T-cell (primary cell): Measurements from ENCODE around the gene KIF26A. TPM values are rescaled to one million over a fixed set of nuclear protein-coding genes. Genes with fewer than 3 reads are reported as not detected.

ENCODE experiments used
- ATAC-seq, 4 experiments: fragments of 200-7000 bp in 3 of 4; fragments of 150-1000 bp in 1 of 4; cut with Tn5 transposase; replicated peaks in 1 of 4; 1 replicate in 3 of 4; 2 replicates in 1 of 4; pipeline ENCODE4 v1.10.0; 2021; ENCODE audit warnings: moderate library complexity in 3 of 4, mild to moderate bottlenecking in 2 of 4, moderate number of reproducible peaks in 1 of 4
- CTCF ChIA-PET, 2 donors: fragments of 300-600 bp; sonication (Branson Sonifier 250); formaldehyde crosslinking; loops; one replicate each; lab custom pipeline; 2022; ENCODE audit warnings: antibody characterized with exemption in 2 of 2; lab: Charles Lee
- POLR2A ChIA-PET, 2 donors: fragments of 300-600 bp; sonication (Branson Sonifier 250); formaldehyde crosslinking; loops; one replicate each; lab custom pipeline; 2022; ENCODE audit warnings: antibody characterized with exemption in 2 of 2; lab: Charles Lee
- DNase-seq, 35 experiments: peaks; one replicate each; pipeline versions ENCODE4 v3.0.0 to v3.0.0-alpha.2; 2013 to 2023
- H3K27ac ChIP-seq: one replicate; pipeline ENCODE4 v1.5.1; 2013; ENCODE audit warnings: low read length
- H3K27me3 ChIP-seq, 2 experiments: replicated peaks in 1 of 2; 1 replicate in 1 of 2; 2 replicates in 1 of 2; pipeline versions ENCODE4 v1.6.1 to v1.7.0; 2013; ENCODE audit warnings: low read length in 1 of 2, mixed read lengths in 1 of 2; ENCODE audit not compliant: control insufficient read depth in 2 of 2, insufficient read depth in 2 of 2; ENCODE audit errors: extremely low read depth in 1 of 2
- H3K36me3 ChIP-seq, 2 donors: 1 replicate in 1 of 2; 2 replicates in 1 of 2; pipeline versions ENCODE4 v1.6.1 to v1.7.0; 2013; ENCODE audit warnings: low read length in 1 of 2; ENCODE audit not compliant: control insufficient read depth in 2 of 2, insufficient read depth in 1 of 2; ENCODE audit errors: extremely low read depth in 1 of 2
- H3K4me1 ChIP-seq, 2 experiments: 1 replicate in 1 of 2; 2 replicates in 1 of 2; pipeline versions ENCODE4 v1.6.1 to v1.7.0; 2013; ENCODE audit warnings: low read length in 2 of 2, mixed read lengths in 1 of 2; ENCODE audit not compliant: insufficient read depth in 2 of 2, control insufficient read depth in 1 of 2; ENCODE audit errors: extremely low read depth in 1 of 2
- H3K4me3 ChIP-seq, 2 donors: 1 replicate in 1 of 2; 2 replicates in 1 of 2; pipeline versions ENCODE4 v1.5.1 to v1.7.0; 2013; ENCODE audit warnings: mild to moderate bottlenecking in 2 of 2, low read length in 1 of 2, moderate library complexity in 1 of 2; ENCODE audit not compliant: control insufficient read depth in 1 of 2; ENCODE audit errors: extremely low read depth in 1 of 2
- H3K9me3 ChIP-seq: 2 replicates; pipeline ENCODE4 v1.7.0; 2013
- H3K27ac Mint-ChIP-seq, 2 donors: one replicate each; pipeline ENCODE4 v1.8.0; 2020 to 2021; ENCODE audit warnings: mild to moderate bottlenecking in 2 of 2, mixed read lengths in 2 of 2
- H3K27me3 Mint-ChIP-seq, 2 donors: one replicate each; pipeline ENCODE4 v1.8.0; 2021 to 2022; ENCODE audit warnings: mixed read lengths in 2 of 2
- H3K36me3 Mint-ChIP-seq: one replicate; pipeline ENCODE4 v1.8.0; 2021; ENCODE audit warnings: mixed read lengths
- H3K4me1 Mint-ChIP-seq, 3 donors: one replicate each; pipeline ENCODE4 v1.8.0; 2020 to 2022; ENCODE audit warnings: mixed read lengths in 3 of 3, mild to moderate bottlenecking in 1 of 3
- H3K4me3 Mint-ChIP-seq, 3 donors: one replicate each; pipeline ENCODE4 v1.8.0; 2020 to 2022; ENCODE audit warnings: mild to moderate bottlenecking in 3 of 3, mixed read lengths in 3 of 3, moderate library complexity in 3 of 3
- H3K9me3 Mint-ChIP-seq, 3 donors: one replicate each; pipeline ENCODE4 v1.8.0; 2020 to 2022; ENCODE audit warnings: mixed read lengths in 3 of 3
- whole genome bisulfite sequencing: methylation state at CpG from one replicate; pipeline ENCODE4 v1.1.5; 2013; ENCODE audit warnings: missing lambda C conversion rate; ENCODE audit not compliant: insufficient coverage; 5-methylcytosine and 5-hydroxymethylcytosine counted together
- total RNA-seq, 35 experiments: library from RNA in 6 of 35; stranded (reverse) in 6 of 35; fragments of 120-200 nt in 1 of 35; gene quantifications; one replicate each; pipeline versions ENCODE4 v1.2.1 to v1.2.4 and lab custom pipeline; 2013 to 2026

The KIF26A gene
- total RNA-seq, 5 donors from 2014 or later (not counting 1 experiment from before 2014, with no cell fraction given) = 0.07 to 1.6 (median 0.44) TPM

DNA sequence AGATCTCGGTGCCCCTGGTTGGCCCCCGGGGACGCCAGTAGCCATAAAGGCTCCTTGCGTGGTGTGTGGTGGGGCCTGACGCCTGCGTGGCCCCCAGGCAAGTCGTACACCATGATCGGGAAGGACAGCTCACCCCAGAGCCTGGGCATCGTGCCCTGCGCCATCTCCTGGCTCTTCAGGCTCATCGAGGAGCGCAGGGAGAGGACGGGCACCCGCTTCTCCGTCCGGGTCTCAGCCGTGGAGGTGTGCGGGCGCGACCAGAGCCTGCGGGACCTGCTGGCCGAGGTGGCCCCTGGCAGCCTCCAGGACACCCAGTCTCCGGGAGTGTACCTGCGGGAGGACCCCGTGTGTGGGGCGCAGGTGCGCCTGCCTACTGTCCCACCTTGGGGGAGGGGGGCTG, 34.5 kb downstream of the KIF26A start:
- ATAC-seq (no peak), DNase-seq (no peak)
- Histone ChIP-seq H3K9me3 (no peaks in the 10 kb centered on the region), H3K36me3 (no peaks in the 10 kb centered on the region), H3K4me1 (no peaks in the 10 kb centered on the region), H3K4me3 (no peak overlapping the region), H3K27ac (no peak overlapping the region), H3K27me3 (peaks cover 0 to 7% of the 10 kb centered on the region in 2 experiments)
- no peaks in the 10 kb centered on the region for H3K9me3 Mint-ChIP-seq
- ChIA-PET POLR2A (no interaction called here), CTCF (no interaction called here)
- H3K36me3 Mint-ChIP-seq = no peaks in the 10 kb centered on the region
- WGBS = 93% methylated on average over 27 of the region's 27 CpGs
- H3K4me1 Mint-ChIP-seq = no peaks in the 10 kb centered on the region
- no peak overlapping the region for H3K4me3 Mint-ChIP-seq
- H3K27me3 Mint-ChIP-seq = no peaks in the 10 kb centered on the region
- H3K27ac Mint-ChIP-seq = no peak overlapping the region

DNA sequence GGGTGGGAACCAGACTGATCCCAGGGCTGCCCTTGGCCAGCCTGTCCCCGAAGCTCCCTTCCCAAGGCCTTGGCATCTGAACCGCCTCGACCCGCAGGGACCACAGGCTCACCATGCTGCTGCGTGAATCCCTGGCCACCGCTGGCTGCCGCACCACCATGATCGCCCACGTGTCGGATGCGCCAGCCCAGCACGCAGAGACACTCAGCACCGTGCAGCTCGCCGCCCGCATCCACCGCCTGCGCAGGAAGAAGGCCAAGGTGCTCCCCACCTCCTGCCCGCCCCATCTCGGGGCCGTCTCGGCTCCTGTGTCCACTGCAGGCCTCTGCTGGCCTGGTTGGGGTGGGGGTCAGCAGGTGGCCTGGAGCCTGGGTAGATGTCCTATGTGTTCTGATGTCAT, 35.7 kb downstream of the KIF26A start:
- Histone ChIP-seq H3K27me3 (peaks cover 0 to 2% of the 10 kb centered on the region in 2 experiments), H3K4me3 (no peak overlapping the region), H3K9me3 (no peaks in the 10 kb centered on the region), H3K36me3 (no peaks in the 10 kb centered on the region), H3K27ac (no peak overlapping the region), H3K4me1 (no peaks in the 10 kb centered on the region)
- WGBS = 96% methylated on average over 22 of the region's 22 CpGs
- ChIA-PET POLR2A (no interaction called here), CTCF (no interaction called here)
- Mint-ChIP-seq H3K9me3 (no peaks in the 10 kb centered on the region), H3K36me3 (no peaks in the 10 kb centered on the region), H3K4me3 (no peak overlapping the region), H3K27ac (no peak overlapping the region), H3K27me3 (no peaks in the 10 kb centered on the region), H3K4me1 (no peaks in the 10 kb centered on the region)
- DNase-seq = no peak
- ATAC-seq = no peak

DNA sequence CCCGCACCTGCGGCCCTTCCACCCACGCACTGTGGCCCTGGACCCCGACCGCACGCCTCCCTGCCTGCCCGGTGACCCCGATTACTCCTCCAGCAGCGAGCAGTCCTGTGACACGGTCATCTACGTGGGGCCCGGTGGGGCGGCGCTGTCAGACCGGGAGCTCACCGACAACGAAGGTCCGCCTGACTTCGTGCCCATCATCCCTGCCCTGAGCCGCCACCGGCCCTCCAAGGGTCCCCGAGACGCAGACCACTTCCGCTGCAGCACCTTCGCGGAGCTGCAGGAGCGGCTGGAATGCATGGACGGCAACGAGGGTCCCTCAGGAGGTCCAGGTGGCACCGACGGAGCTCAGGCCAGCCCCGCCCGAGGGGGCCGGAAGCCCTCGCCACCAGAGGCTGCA, 36.7 kb downstream of the KIF26A start:
- 94% methylated on average over 33 of the region's 35 CpGs for WGBS
- ChIA-PET POLR2A (no interaction called here), CTCF (interaction anchor here (0.5 kb wide), 2 partner anchors 78 to 274 kb away, joined by 4 to 7 read pairs; no protein-coding TSS in a partner anchor)
- H3K27ac Mint-ChIP-seq = no peak overlapping the region
- H3K36me3 Mint-ChIP-seq = no peaks in the 10 kb centered on the region
- ATAC-seq (no peak), DNase-seq (no peak)
- no peaks in the 10 kb centered on the region for H3K9me3 Mint-ChIP-seq
- no peak overlapping the region for H3K4me3 Mint-ChIP-seq
- Histone ChIP-seq H3K27me3 (peaks cover 0 to 2% of the 10 kb centered on the region in 2 experiments), H3K4me1 (no peaks in the 10 kb centered on the region), H3K27ac (no peak overlapping the region), H3K36me3 (no peaks in the 10 kb centered on the region), H3K9me3 (no peaks in the 10 kb centered on the region), H3K4me3 (no peak overlapping the region)
- no peaks in the 10 kb centered on the region for H3K27me3 Mint-ChIP-seq
- no peaks in the 10 kb centered on the region for H3K4me1 Mint-ChIP-seq

GRCh38 chr14:104175811-104176210, 37.4 kb downstream of the KIF26A start:
- Mint-ChIP-seq H3K4me1 (no peaks in the 10 kb centered on the region), H3K9me3 (no peaks in the 10 kb centered on the region), H3K36me3 (no peaks in the 10 kb centered on the region), H3K27me3 (peaks cover 0 to 1% of the 10 kb centered on the region in 2 donors), H3K27ac (no peak overlapping the region), H3K4me3 (no peak overlapping the region)
- ATAC-seq (no peak), DNase-seq (no peak)
- POLR2A ChIA-PET = no interaction called here
- 93% methylated on average over 26 of the region's 26 CpGs for WGBS
- no peaks in the 10 kb centered on the region for H3K4me1 ChIP-seq
- H3K4me3 ChIP-seq = no peak overlapping the region
- no peak overlapping the region for H3K27ac ChIP-seq
- no peaks in the 10 kb centered on the region for H3K36me3 ChIP-seq
- CTCF ChIA-PET = no interaction called here
- no peaks in the 10 kb centered on the region for H3K27me3 ChIP-seq
- H3K9me3 ChIP-seq = no peaks in the 10 kb centered on the region

GRCh38 chr14:104176611-104177010, 38.2 kb downstream of the KIF26A start:
- ChIA-PET CTCF (no interaction called here), POLR2A (no interaction called here)
- peaks cover 0 to under 1% of the 10 kb centered on the region in 2 experiments for H3K27me3 ChIP-seq
- Mint-ChIP-seq H3K27me3 (peaks cover 0 to 1% of the 10 kb centered on the region in 2 donors), H3K36me3 (no peaks in the 10 kb centered on the region), H3K9me3 (no peaks in the 10 kb centered on the region), H3K4me3 (no peak overlapping the region), H3K4me1 (no peaks in the 10 kb centered on the region), H3K27ac (no peak overlapping the region)
- no peaks in the 10 kb centered on the region for H3K9me3 ChIP-seq
- no peak overlapping the region for H3K4me3 ChIP-seq
- no peak for DNase-seq
- 86% methylated on average over 20 of the region's 25 CpGs for WGBS
- no peak for ATAC-seq
- no peak overlapping the region for H3K27ac ChIP-seq
- no peaks in the 10 kb centered on the region for H3K36me3 ChIP-seq
- H3K4me1 ChIP-seq = no peaks in the 10 kb centered on the region

GRCh38 chr14:104177411-104177810, 39.0 kb downstream of the KIF26A start:
- 93% methylated on average over 38 of the region's 38 CpGs for WGBS
- Mint-ChIP-seq H3K27ac (no peak overlapping the region), H3K27me3 (peaks cover 0 to 1% of the 10 kb centered on the region in 2 donors), H3K4me3 (no peak overlapping the region), H3K36me3 (no peaks in the 10 kb centered on the region), H3K9me3 (no peaks in the 10 kb centered on the region), H3K4me1 (no peaks in the 10 kb centered on the region)
- Histone ChIP-seq H3K27ac (no peak overlapping the region), H3K27me3 (peaks cover 0 to 6% of the 10 kb centered on the region in 2 experiments), H3K36me3 (no peaks in the 10 kb centered on the region), H3K4me3 (no peak overlapping the region), H3K9me3 (no peaks in the 10 kb centered on the region), H3K4me1 (no peaks in the 10 kb centered on the region)
- CTCF ChIA-PET = no interaction called here
- DNase-seq (no peak), ATAC-seq (no peak)
- POLR2A ChIA-PET = no interaction called here

DNA sequence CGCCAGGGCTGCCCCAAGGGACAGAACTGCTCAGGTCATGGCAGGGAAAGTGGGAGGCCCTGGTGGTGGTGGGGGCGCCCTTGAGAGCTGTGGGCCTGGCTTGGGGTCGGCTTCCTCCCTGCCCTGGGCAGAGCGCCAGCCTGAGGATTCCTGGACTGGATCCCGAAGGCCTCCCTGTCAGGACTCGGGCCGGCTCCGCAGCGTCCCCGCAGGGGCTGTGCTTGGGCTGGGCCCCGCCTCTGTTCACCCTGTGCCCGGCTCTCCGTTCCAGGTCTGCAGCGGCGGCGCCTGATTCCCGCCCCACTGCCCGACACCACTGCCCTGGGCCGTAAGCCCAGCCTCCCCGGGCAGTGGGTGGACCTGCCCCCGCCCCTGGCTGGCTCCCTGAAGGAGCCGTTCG, 39.9 kb downstream of the KIF26A start:
- ChIA-PET POLR2A (no interaction called here), CTCF (no interaction called here)
- Mint-ChIP-seq H3K4me3 (no peak overlapping the region), H3K27me3 (peaks cover 0 to 1% of the 10 kb centered on the region in 2 donors), H3K4me1 (no peaks in the 10 kb centered on the region), H3K9me3 (no peaks in the 10 kb centered on the region), H3K27ac (no peak overlapping the region), H3K36me3 (no peaks in the 10 kb centered on the region)
- ATAC-seq (no peak), DNase-seq (no peak)
- no peaks in the 10 kb centered on the region for H3K36me3 ChIP-seq
- peaks cover 0 to 14% of the 10 kb centered on the region in 2 experiments for H3K27me3 ChIP-seq
- no peak overlapping the region for H3K4me3 ChIP-seq
- H3K27ac ChIP-seq = no peak overlapping the region
- no peaks in the 10 kb centered on the region for H3K9me3 ChIP-seq
- 89% methylated on average over 23 of the region's 23 CpGs for WGBS
- no peaks in the 10 kb centered on the region for H3K4me1 ChIP-seq
